ENCODE results near the gene SH3PXD2B. TPM values are rescaled to one million over a fixed set of nuclear protein-coding genes. Genes with fewer than 3 reads are reported as not detected.

SH3PXD2B gene
- total RNA-seq, 1 experiment from 2014 or later, result 12.9 TPM

GRCh38 chr5:172488221-172488620, 33.9 kb upstream of the SH3PXD2B start:
- H3K36me3 Mint-ChIP-seq (ENCODE audit: insufficient read depth, unreplicated experiment), result peaks cover 5% of the 10 kb centered on the region
- POLR2A ChIA-PET, result no interaction called here
- no peaks in the 10 kb centered on the region for H3K36me3 ChIP-seq (ENCODE audit: control insufficient read depth, insufficient read depth, low read length)
- H3K9me3 Mint-ChIP-seq (ENCODE audit: unreplicated experiment), result no peaks in the 10 kb centered on the region
- intact Hi-C loops (cut with micrococcal nuclease; ENCODE audit: unreplicated experiment), result no loop called here
- CTCF ChIA-PET, result no interaction called here
- no peak overlapping the region for H3K4me3 Mint-ChIP-seq (ENCODE audit: unreplicated experiment)
- no peak for DNase-seq
- H3K27ac Mint-ChIP-seq (ENCODE audit: unreplicated experiment), result no peak overlapping the region
- H3K4me3 ChIP-seq (ENCODE audit: low read depth, low read length), result no peak overlapping the region
- no peak for TF ChIP-seq CTCF (IDR thresholded peaks at IDR 0.05; ENCODE audit: insufficient read depth in 1 of 2, low read depth in 1 of 2, low read length in 1 of 2, severe bottlenecking in 1 of 2, unreplicated experiment in 1 of 2)
- no peaks in the 10 kb centered on the region for H3K4me1 ChIP-seq
- H3K9me3 ChIP-seq, result no peaks in the 10 kb centered on the region
- peaks cover 3% of the 10 kb centered on the region for H3K27me3 Mint-ChIP-seq (ENCODE audit: insufficient read depth, unreplicated experiment)
- H3K4me1 Mint-ChIP-seq (ENCODE audit: low read depth, unreplicated experiment), result no peaks in the 10 kb centered on the region
- H3K27me3 ChIP-seq (replicated peaks; ENCODE audit: control insufficient read depth, insufficient read depth, low read length), result no peaks in the 10 kb centered on the region
- no TSS peak for BruUV-seq (replicated peaks)

GRCh38 chr5:172487671-172488070, 33.3 kb upstream of the SH3PXD2B start:
- CTCF ChIA-PET, result no interaction called here
- BruUV-seq (replicated peaks), result no TSS peak
- Mint-ChIP-seq H3K4me3 (ENCODE audit: unreplicated experiment) (no peak overlapping the region), H3K27ac (ENCODE audit: unreplicated experiment) (no peak overlapping the region), H3K27me3 (ENCODE audit: insufficient read depth, unreplicated experiment) (peaks cover 3% of the 10 kb centered on the region), H3K9me3 (ENCODE audit: unreplicated experiment) (no peaks in the 10 kb centered on the region), H3K36me3 (ENCODE audit: insufficient read depth, unreplicated experiment) (peaks cover 5% of the 10 kb centered on the region), H3K4me1 (ENCODE audit: low read depth, unreplicated experiment) (no peaks in the 10 kb centered on the region)
- intact Hi-C loops (cut with micrococcal nuclease; ENCODE audit: unreplicated experiment), result no loop called here
- Histone ChIP-seq H3K36me3 (ENCODE audit: control insufficient read depth, insufficient read depth, low read length) (no peaks in the 10 kb centered on the region), H3K4me1 (no peaks in the 10 kb centered on the region), H3K27me3 (replicated peaks; ENCODE audit: control insufficient read depth, insufficient read depth, low read length) (no peaks in the 10 kb centered on the region), H3K4me3 (ENCODE audit: low read depth, low read length) (no peak overlapping the region), H3K9me3 (no peaks in the 10 kb centered on the region)
- DNase-seq, result no peak
- TF ChIP-seq CTCF (IDR thresholded peaks at IDR 0.05; ENCODE audit: insufficient read depth in 1 of 2, low read depth in 1 of 2, low read length in 1 of 2, severe bottlenecking in 1 of 2, unreplicated experiment in 1 of 2), result no peak
- POLR2A ChIA-PET, result no interaction called here

- Histone ChIP-seq H3K4me1 (no peaks in the 10 kb centered on the region), H3K27me3 (replicated peaks; ENCODE audit: control insufficient read depth, insufficient read depth, low read length) (no peaks in the 10 kb centered on the region), H3K4me3 (ENCODE audit: low read depth, low read length) (no peak overlapping the region), H3K36me3 (ENCODE audit: control insufficient read depth, insufficient read depth, low read length) (no peaks in the 10 kb centered on the region), H3K9me3 (no peaks in the 10 kb centered on the region)
- BruUV-seq (replicated peaks), result no TSS peak
- H3K9me3 Mint-ChIP-seq (ENCODE audit: unreplicated experiment), result no peaks in the 10 kb centered on the region
- no peak for TF ChIP-seq CTCF (IDR thresholded peaks at IDR 0.05; ENCODE audit: insufficient read depth in 1 of 2, low read depth in 1 of 2, low read length in 1 of 2, severe bottlenecking in 1 of 2, unreplicated experiment in 1 of 2)
- peaks cover 5% of the 10 kb centered on the region for H3K36me3 Mint-ChIP-seq (ENCODE audit: insufficient read depth, unreplicated experiment)
- H3K27me3 Mint-ChIP-seq (ENCODE audit: insufficient read depth, unreplicated experiment), result peaks cover 3% of the 10 kb centered on the region
- intact Hi-C loops (cut with micrococcal nuclease; ENCODE audit: unreplicated experiment), result no loop called here
- H3K27ac Mint-ChIP-seq (ENCODE audit: unreplicated experiment), result no peak overlapping the region
- DNase-seq, result no peak
- no peaks in the 10 kb centered on the region for H3K4me1 Mint-ChIP-seq (ENCODE audit: low read depth, unreplicated experiment)
- CTCF ChIA-PET, result no interaction called here
- H3K4me3 Mint-ChIP-seq (ENCODE audit: unreplicated experiment), result no peak overlapping the region
- POLR2A ChIA-PET, result no interaction called here
Measured at GRCh38 chr5:172486912-172487311, 32.6 kb upstream of the SH3PXD2B start.
